H9 (cell line): ENCODE data around the gene ALOX5. TPM values are rescaled to one million over a fixed set of nuclear protein-coding genes. Genes with fewer than 3 reads are reported as not detected.

ENCODE experiments used
- DNase-seq: peaks from one replicate; pipeline ENCODE4 v3.0.0-alpha.2; 2017
- H2AFZ ChIP-seq: one replicate; pipeline ENCODE4 v1.6.1; 2013; ENCODE audit warnings: mild to moderate bottlenecking, low read length, control low read depth, moderate library complexity
- H2AK5ac ChIP-seq: 2 replicates; pipeline ENCODE4 v1.6.1; 2013; ENCODE audit warnings: low read length, control low read depth, mixed read lengths; ENCODE audit not compliant: insufficient read length
- H2BK120ac ChIP-seq: one replicate; pipeline ENCODE4 v1.6.1; 2013; ENCODE audit warnings: low read depth, mild to moderate bottlenecking, low read length, control low read depth, inconsistent platforms; ENCODE audit not compliant: poor library complexity, severe bottlenecking
- H2BK12ac ChIP-seq: 2 replicates; pipeline ENCODE4 v1.6.1; 2013; ENCODE audit warnings: low read length, control low read depth, mixed read lengths, low read depth; ENCODE audit not compliant: insufficient read length
- H2BK15ac ChIP-seq: 2 replicates; pipeline ENCODE4 v1.6.1; 2013; ENCODE audit warnings: low read depth, low read length, control low read depth
- H2BK20ac ChIP-seq: one replicate; pipeline ENCODE4 v1.6.1; 2013; ENCODE audit warnings: low read depth, mild to moderate bottlenecking, low read length, control low read depth, inconsistent platforms; ENCODE audit not compliant: poor library complexity, severe bottlenecking
- H2BK5ac ChIP-seq: 2 replicates; pipeline ENCODE4 v1.6.1; 2013; ENCODE audit warnings: low read length, control low read depth, mixed read lengths; ENCODE audit not compliant: insufficient read length
- H3K14ac ChIP-seq: 2 replicates; pipeline ENCODE4 v1.6.1; 2013; ENCODE audit warnings: low read length, control low read depth; ENCODE audit not compliant: insufficient read depth
- H3K18ac ChIP-seq: 2 replicates; pipeline ENCODE4 v1.6.1; 2013; ENCODE audit warnings: low read depth, mild to moderate bottlenecking, mixed read lengths, low read length, control low read depth; ENCODE audit not compliant: insufficient read length
- H3K23ac ChIP-seq: 2 replicates; pipeline ENCODE4 v1.6.1; 2013; ENCODE audit warnings: low read length, control low read depth, mixed read lengths, low read depth; ENCODE audit not compliant: insufficient read length
- H3K23me2 ChIP-seq: 2 replicates; pipeline ENCODE4 v1.6.1; 2013; ENCODE audit warnings: low read depth, mild to moderate bottlenecking, mixed read lengths, low read length, control low read depth; ENCODE audit not compliant: insufficient read length, poor library complexity, severe bottlenecking
- H3K27ac ChIP-seq: 2 replicates; pipeline ENCODE4 v1.5.1; 2013; ENCODE audit warnings: low read length, control low read depth, mixed read lengths, low read depth; ENCODE audit not compliant: insufficient read length
- H3K27me3 ChIP-seq: 2 replicates; pipeline ENCODE4 v1.6.1; 2013; ENCODE audit warnings: low read length, control low read depth, inconsistent platforms; ENCODE audit not compliant: insufficient read depth
- H3K4ac ChIP-seq: 2 replicates; pipeline ENCODE4 v1.6.1; 2013; ENCODE audit warnings: low read depth, mild to moderate bottlenecking, control low read depth, inconsistent platforms, low read length, moderate library complexity
- H3K4me1 ChIP-seq: 2 replicates; pipeline ENCODE4 v1.6.1; 2013; ENCODE audit warnings: low read length, control low read depth, inconsistent platforms; ENCODE audit not compliant: insufficient read depth
- H3K4me2 ChIP-seq: 2 replicates; pipeline ENCODE4 v1.6.1; 2013; ENCODE audit warnings: low read length, control low read depth, mixed read lengths; ENCODE audit not compliant: insufficient read length, insufficient read depth
- H3K56ac ChIP-seq: 2 replicates; pipeline ENCODE4 v1.6.1; 2013; ENCODE audit warnings: low read depth, mild to moderate bottlenecking, mixed read lengths, low read length, control low read depth; ENCODE audit not compliant: insufficient read length
- H3K79me1 ChIP-seq: 2 replicates; pipeline ENCODE4 v1.6.1; 2013; ENCODE audit warnings: low read depth, mild to moderate bottlenecking, moderate library complexity, low read length, control low read depth, inconsistent platforms; ENCODE audit not compliant: insufficient read depth, poor library complexity, severe bottlenecking
- H3K79me2 ChIP-seq: 2 replicates; pipeline ENCODE4 v1.6.1; 2013; ENCODE audit warnings: low read length, control low read depth, inconsistent platforms; ENCODE audit not compliant: insufficient read depth
- H3K9ac ChIP-seq: 2 replicates; pipeline ENCODE4 v1.6.1; 2013; ENCODE audit warnings: low read length, control low read depth, mixed read lengths; ENCODE audit not compliant: insufficient read length; ENCODE audit errors: extremely low read depth
- H3K9me3 ChIP-seq: one replicate; pipeline ENCODE4 v1.6.1; 2013; ENCODE audit warnings: low read depth, low read length, inconsistent platforms; ENCODE audit not compliant: control insufficient read depth
- H3T11ph ChIP-seq: one replicate; pipeline ENCODE4 v1.6.1; 2013; ENCODE audit warnings: mild to moderate bottlenecking, low read length, control low read depth, inconsistent platforms
- H4K20me1 ChIP-seq: one replicate; pipeline ENCODE4 v1.6.1; 2013; ENCODE audit not compliant: control insufficient read depth, insufficient read length, insufficient read depth
- H4K5ac ChIP-seq: 2 replicates; pipeline ENCODE4 v1.6.1; 2013; ENCODE audit warnings: low read depth, mild to moderate bottlenecking, mixed read lengths, low read length, control low read depth; ENCODE audit not compliant: insufficient read length
- H4K8ac ChIP-seq: replicated peaks from 2 replicates; pipeline ENCODE4 v1.6.1; 2013; ENCODE audit warnings: low read length, control low read depth, mixed read lengths, low read depth; ENCODE audit not compliant: insufficient read length
- H4K91ac ChIP-seq: 2 replicates; pipeline ENCODE4 v1.6.1; 2013; ENCODE audit warnings: low read depth, mild to moderate bottlenecking, moderate library complexity, mixed read lengths, low read length, control low read depth; ENCODE audit not compliant: insufficient read length
- H3K27ac Mint-ChIP-seq, 3 experiments: 2 replicates in 2 of 3; 3 replicates in 1 of 3; pipeline ENCODE4 v1.8.0; 2020 to 2021; ENCODE audit warnings: mixed read lengths in 3 of 3, mild to moderate bottlenecking in 1 of 3, moderate library complexity in 1 of 3
- H3K27me3 Mint-ChIP-seq: 2 replicates; pipeline ENCODE4 v1.8.0; 2021; ENCODE audit warnings: low read depth, mild to moderate bottlenecking, moderate library complexity, mixed read lengths
- H3K36me3 Mint-ChIP-seq, 3 experiments: 2 replicates in 2 of 3; 3 replicates in 1 of 3; pipeline ENCODE4 v1.8.0; 2020 to 2021; ENCODE audit warnings: low read depth in 3 of 3, mixed read lengths in 3 of 3; ENCODE audit not compliant: insufficient read depth in 1 of 3
- H3K4me1 Mint-ChIP-seq, 2 experiments: 2 replicates each; pipeline ENCODE4 v1.8.0; 2020; ENCODE audit warnings: mixed read lengths in 2 of 2
- H3K4me3 Mint-ChIP-seq, 2 experiments: 2 replicates in 1 of 2; 3 replicates in 1 of 2; pipeline ENCODE4 v1.8.0; 2020 to 2021; ENCODE audit warnings: mild to moderate bottlenecking in 2 of 2, mixed read lengths in 2 of 2, moderate library complexity in 1 of 2
- H3K9me3 Mint-ChIP-seq, 2 experiments: 2 replicates in 1 of 2; 3 replicates in 1 of 2; pipeline ENCODE4 v1.8.0; 2020; ENCODE audit warnings: mild to moderate bottlenecking in 2 of 2, mixed read lengths in 2 of 2, moderate library complexity in 1 of 2
- CTCF ChIP-seq: fragments of 200-600 bp; sonication (generic); conservative IDR thresholded peaks from 3 replicates; pipeline ENCODE4 v1.8.0; 2021; ENCODE audit warnings: antibody characterized with exemption, mild to moderate bottlenecking
- total RNA-seq: library from RNA; stranded (reverse); gene quantifications from 2 replicates; pipeline ENCODE4 v1.2.1, GENCODE V29; 2021

ALOX5 gene
- total RNA-seq, 1 experiment from 2014 or later = 3.7 TPM

GRCh38 chr10:45452268-45452667, 78.3 kb downstream of the ALOX5 start:
- no peak overlapping the region for H3K27ac Mint-ChIP-seq
- no peak overlapping the region for H3K4me2 ChIP-seq
- H3K56ac ChIP-seq = no peak overlapping the region
- H2BK5ac ChIP-seq = no peak overlapping the region
- no peaks in the 10 kb centered on the region for H3K9me3 ChIP-seq
- no peak overlapping the region for H2BK20ac ChIP-seq
- TF ChIP-seq CTCF = no peak
- H3K4me1 Mint-ChIP-seq = peaks cover 0 to 3% of the 10 kb centered on the region in 2 experiments; a peak in 2 of 4 replicates
- H3K79me1 ChIP-seq = no peaks in the 10 kb centered on the region
- no peak overlapping the region for H4K8ac ChIP-seq
- no peak overlapping the region for H3K27ac ChIP-seq
- H3K36me3 Mint-ChIP-seq = no peaks in the 10 kb centered on the region; a peak in 2 of 7 replicates
- no peak overlapping the region for H2BK15ac ChIP-seq
- no peak overlapping the region for H2BK120ac ChIP-seq
- H3K27me3 ChIP-seq = no peaks in the 10 kb centered on the region
- no peaks in the 10 kb centered on the region for H3K27me3 Mint-ChIP-seq
- H2BK12ac ChIP-seq = no peak overlapping the region
- H2AFZ ChIP-seq = no peak overlapping the region
- no peak overlapping the region for H3K9ac ChIP-seq
- H3K4me3 Mint-ChIP-seq = no peak overlapping the region
- no peaks in the 10 kb centered on the region for H3K4me1 ChIP-seq
- H3K14ac ChIP-seq = no peak overlapping the region
- peaks cover 0 to 3% of the 10 kb centered on the region in 2 experiments; a peak in 1 of 5 replicates for H3K9me3 Mint-ChIP-seq
- no peak overlapping the region for H3K18ac ChIP-seq
- no peak overlapping the region for H3K23ac ChIP-seq
- no peaks in the 10 kb centered on the region for H3K79me2 ChIP-seq
- H4K20me1 ChIP-seq = no peaks in the 10 kb centered on the region
- no peak overlapping the region for H2AK5ac ChIP-seq
- H3K4ac ChIP-seq = no peak overlapping the region
- no peak for DNase-seq
- H4K91ac ChIP-seq = no peak overlapping the region
- H3K23me2 ChIP-seq = no peaks in the 10 kb centered on the region
- H4K5ac ChIP-seq = no peak overlapping the region
- H3T11ph ChIP-seq = no peak overlapping the region
